ENCODE measurements around the gene WDR93. TPM values are rescaled to one million over a fixed set of nuclear protein-coding genes. Genes with fewer than 3 reads are reported as not detected.
A peak's percentile ranks its signal among the peaks of the same experiment; 100 is the strongest.
"Not testable (repeated sequence)": the region's sequence is repeated elsewhere in the genome, so short reads cannot be mapped to it uniquely, and the experiment has no call there.

Gene WDR93
- total and polyA plus RNA-seq, 12 donors = 0.14 to 0.43 (median 0.36) TPM; not detected in 4

GRCh38 chr15:89681146-89681545 lies 9.5 kb upstream of the WDR93 start:
- peaks cover 0 to 11% of the 10 kb centered on the region in 2 donors for H3K36me3 ChIP-seq (replicated peaks in 1 of 2)
- H3K4me1 ChIP-seq (replicated peaks in 1 of 2) = peaks cover 14 to 19% of the 10 kb centered on the region in 2 donors
- DNase-seq = no peak
- no peak overlapping the region for H3K4me3 ChIP-seq
- H3K9me3 ChIP-seq (replicated peaks in 1 of 3) = no peaks in the 10 kb centered on the region
- peak overlapping the region in 4 of 5 donors; percentile 27 to 86 (median 71) for H3K27ac ChIP-seq
- 92 to 100% (median 96%) methylated on average over 2 of the region's 2 CpGs for WGBS, 4 donors
- intact Hi-C loops (cut with DNase I) = no loop called here
- H3K27me3 ChIP-seq = no peaks in the 10 kb centered on the region
- TF ChIP-seq CTCF (IDR thresholded peaks at IDR 0.05) (no peak), POLR2A (IDR thresholded peaks at IDR 0.05) (no peak)

- DNase-seq = no peak
- no peak overlapping the region for H3K4me3 ChIP-seq
- H3K4me1 ChIP-seq (replicated peaks in 1 of 2) = peaks cover 3 to 19% of the 10 kb centered on the region in 2 donors
- TF ChIP-seq CTCF (IDR thresholded peaks at IDR 0.05) = no peak
- TF ChIP-seq POLR2A (IDR thresholded peaks at IDR 0.05) = no peak
- H3K27ac ChIP-seq = peak overlapping the region in 1 of 5 donors; percentile 47
- H3K9me3 ChIP-seq (replicated peaks in 1 of 3) = no peaks in the 10 kb centered on the region
- WGBS, 4 donors = 78 to 96% (median 81%) methylated on average over 2 of the region's 2 CpGs
- H3K27me3 ChIP-seq = no peaks in the 10 kb centered on the region
- peaks cover 0 to 11% of the 10 kb centered on the region in 2 donors for H3K36me3 ChIP-seq (replicated peaks in 1 of 2)
- intact Hi-C loops (cut with DNase I) = no loop called here
These were observed 4.6 kb upstream of the WDR93 start for GRCh38 chr15:89685995-89686394.

GRCh38 chr15:89686522-89686921 lies 4.1 kb upstream of the WDR93 start:
- Histone ChIP-seq H3K27me3 (no peaks in the 10 kb centered on the region), H3K36me3 (replicated peaks in 1 of 2) (peaks cover 0 to 11% of the 10 kb centered on the region in 2 donors), H3K27ac (no peak overlapping the region), H3K4me1 (replicated peaks in 1 of 2) (peaks cover 0 to 14% of the 10 kb centered on the region in 2 donors), H3K4me3 (no peak overlapping the region), H3K9me3 (replicated peaks in 1 of 3) (no peaks in the 10 kb centered on the region)
- intact Hi-C loops (cut with DNase I) = no loop called here
- TF ChIP-seq CTCF (IDR thresholded peaks at IDR 0.05) = no peak
- TF ChIP-seq POLR2A (IDR thresholded peaks at IDR 0.05) = no peak
- DNase-seq = no peak

GRCh38 chr15:89689930-89690275 lies 708 bp upstream of the WDR93 start:
- intact Hi-C loops (cut with DNase I) = loop anchor here in 1 of 2 donors (5.0 kb wide), 1 partner anchor 43 kb away; no protein-coding TSS in a partner anchor
- peak overlapping the region in 4 of 5 donors; percentile 2 to 73 (median 32) for H3K27ac ChIP-seq

GRCh38 chr15:89693091-89693490 lies 2.5 kb downstream of the WDR93 start:
- H3K27ac ChIP-seq = no peak overlapping the region
- peaks cover 0 to 14% of the 10 kb centered on the region in 2 donors for H3K4me1 ChIP-seq (replicated peaks in 1 of 2)
- no peak overlapping the region for H3K4me3 ChIP-seq
- DNase-seq = no peak
- intact Hi-C loops (cut with DNase I) = loop anchor here in 1 of 2 donors (5.0 kb wide), 1 partner anchor 46 kb away; no protein-coding TSS in a partner anchor
- no peaks in the 10 kb centered on the region for H3K9me3 ChIP-seq (replicated peaks in 1 of 3)
- TF ChIP-seq POLR2A (IDR thresholded peaks at IDR 0.05) = no peak
- no peak for TF ChIP-seq CTCF (IDR thresholded peaks at IDR 0.05)
- H3K36me3 ChIP-seq (replicated peaks in 1 of 2) = no peaks in the 10 kb centered on the region
- 29 to 69% (median 38%) methylated on average over 2 of the region's 2 CpGs for WGBS, 4 donors
- no peaks in the 10 kb centered on the region for H3K27me3 ChIP-seq

More at GRCh38 chr15:89689930-89690275, 708 bp upstream of the WDR93 start:
- not testable (repeated sequence) for H3K36me3 ChIP-seq (replicated peaks in 1 of 2); H3K27me3 ChIP-seq; H3K9me3 ChIP-seq (replicated peaks in 1 of 3); DNase-seq
- Histone ChIP-seq H3K4me3 (peak overlapping the region in 3 of 4 donors; percentile 17 to 82 (median 68)), H3K4me1 (replicated peaks in 1 of 2) (peaks cover 0 to 14% of the 10 kb centered on the region in 2 donors)
- WGBS, 4 donors = 42 to 68% (median 53%) methylated on average over 15 of the region's 15 CpGs

Data from adrenal gland (tissue), 12 donors.